Gastrocnemius medialis (tissue), 4 donors: ENCODE measurements around the gene COX10. TPM values are rescaled to one million over a fixed set of nuclear protein-coding genes. Genes with fewer than 3 reads are reported as not detected.
A peak's percentile ranks its signal among the peaks of the same experiment; 100 is the strongest.

Source experiments
- ATAC-seq, 2 donors: fragments of 150-250 bp; one replicate each; pipeline ENCODE4 v1.9.1; 2016
- DNase-seq, 2 donors: peaks; one replicate each; pipeline ENCODE4 v3.0.0-alpha.2; 2019
- H3K27ac ChIP-seq, 4 donors: fragments of 200-600 bp; sonication (generic); 1 replicate in 1 of 4; 2 replicates in 3 of 4; pipeline ENCODE4 v1.5.1; 2016 to 2018; ENCODE audit warnings: mild to moderate bottlenecking in 2 of 4, moderate library complexity in 1 of 4
- H3K27me3 ChIP-seq, 3 donors: fragments of 200-600 bp; sonication (generic) in 2 of 3; 1 replicate in 1 of 3; 2 replicates in 2 of 3; pipeline versions ENCODE4 v1.5.1 to v1.6.0; 2016 to 2019; ENCODE audit warnings: mild to moderate bottlenecking in 1 of 3, moderate library complexity in 1 of 3
- H3K36me3 ChIP-seq, 2 donors: fragments of 200-600 bp; sonication (generic) in 1 of 2; one replicate each; pipeline ENCODE4 v1.5.1; 2017 to 2018
- H3K4me1 ChIP-seq, 2 donors: fragments of 200-600 bp; sonication (generic) in 1 of 2; one replicate each; pipeline ENCODE4 v1.5.1; 2016 to 2017; ENCODE audit warnings: mild to moderate bottlenecking in 2 of 2
- H3K4me3 ChIP-seq, 4 donors: fragments of 200-600 bp; sonication (generic) in 3 of 4; 1 replicate in 1 of 4; 2 replicates in 3 of 4; pipeline ENCODE4 v1.5.1; 2016 to 2019; ENCODE audit warnings: mild to moderate bottlenecking in 2 of 4
- H3K9me3 ChIP-seq, 3 donors: fragments of 200-600 bp; sonication (generic) in 2 of 3; 1 replicate in 1 of 3; 2 replicates in 2 of 3; pipeline ENCODE4 v1.5.1; 2016 to 2019
- POLR2A ChIP-seq, 2 donors: fragments of 450-650 bp; IDR thresholded peaks; one replicate each; pipeline ENCODE4 v1.6.1; 2017; ENCODE audit warnings: antibody characterized with exemption in 2 of 2, mild to moderate bottlenecking in 2 of 2, moderate library complexity in 2 of 2
- in situ Hi-C, 4 donors: fragments of 200-750 bp; cut with MboI; loops; one replicate each; pipeline versions ENCODE4 v1.15.0 to v1.8.0; 2017; ENCODE audit warnings: low sequenced_read_pairs in 4 of 4
- intact Hi-C: fragments of 100-400 bp; cut with DNase I; formaldehyde crosslinking; loops from one replicate; pipeline ENCODE4 v1.15.1; 2023; ENCODE audit warnings: low total_unique reads
- total RNA-seq, 4 donors: library from RNA; depleted of rRNA; stranded (reverse); fragments of >200 nt; gene quantifications; one replicate each; pipeline versions ENCODE4 v1.1.0 to v1.2.3, GENCODE V29; 2016
- TF ChIP-seq, protein P1 (sequence below), 5 experiments: fragments of 450-650 bp in 3 of 5; fragments of 200-600 bp in 2 of 5; sonication (generic) in 2 of 5; IDR thresholded peaks in 4 of 5; conservative IDR thresholded peaks in 1 of 5; 1 replicate in 4 of 5; 2 replicates in 1 of 5; pipeline ENCODE4 v1.5.1; 2016 to 2019; ENCODE audit warnings: antibody characterized with exemption in 5 of 5, mild to moderate bottlenecking in 3 of 5, moderate library complexity in 3 of 5

The COX10 gene
- total RNA-seq, 4 donors from 2014 or later = 70.6 to 123 (median 87.3) TPM

DNA sequence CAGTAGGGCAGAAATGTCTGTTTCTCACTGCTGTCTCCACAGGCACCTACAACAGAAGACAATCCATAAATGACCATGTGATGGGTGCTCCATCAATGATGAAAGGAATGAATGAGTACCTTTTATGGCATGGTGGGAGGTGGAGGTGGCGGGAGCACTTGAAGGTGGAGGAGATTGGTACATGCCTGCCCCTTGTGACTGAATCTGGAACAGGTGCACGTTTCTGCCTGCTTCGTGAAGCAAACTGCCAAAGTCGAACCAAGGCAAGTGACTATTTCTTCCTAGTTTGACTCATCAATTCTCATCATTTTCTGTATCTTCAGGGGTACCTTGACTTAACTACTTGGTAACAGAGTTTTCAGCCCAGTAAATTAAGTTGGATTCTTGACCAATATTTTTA lies 141.9 kb downstream of the COX10 start:
- in situ Hi-C loops = no loop called here
- Histone ChIP-seq H3K4me1 (peaks cover 6 to 24% of the 10 kb centered on the region in 2 donors), H3K27ac (no peak overlapping the region), H3K4me3 (no peak overlapping the region), H3K9me3 (no peaks in the 10 kb centered on the region), H3K27me3 (no peaks in the 10 kb centered on the region), H3K36me3 (peaks cover 0 to 9% of the 10 kb centered on the region in 2 donors)
- ATAC-seq (no peak), DNase-seq (no peak)
- intact Hi-C loops = loop anchor here (10.0 kb wide), 1 partner anchor 616 kb away; no protein-coding TSS in a partner anchor
- TF ChIP-seq, protein P1, sequence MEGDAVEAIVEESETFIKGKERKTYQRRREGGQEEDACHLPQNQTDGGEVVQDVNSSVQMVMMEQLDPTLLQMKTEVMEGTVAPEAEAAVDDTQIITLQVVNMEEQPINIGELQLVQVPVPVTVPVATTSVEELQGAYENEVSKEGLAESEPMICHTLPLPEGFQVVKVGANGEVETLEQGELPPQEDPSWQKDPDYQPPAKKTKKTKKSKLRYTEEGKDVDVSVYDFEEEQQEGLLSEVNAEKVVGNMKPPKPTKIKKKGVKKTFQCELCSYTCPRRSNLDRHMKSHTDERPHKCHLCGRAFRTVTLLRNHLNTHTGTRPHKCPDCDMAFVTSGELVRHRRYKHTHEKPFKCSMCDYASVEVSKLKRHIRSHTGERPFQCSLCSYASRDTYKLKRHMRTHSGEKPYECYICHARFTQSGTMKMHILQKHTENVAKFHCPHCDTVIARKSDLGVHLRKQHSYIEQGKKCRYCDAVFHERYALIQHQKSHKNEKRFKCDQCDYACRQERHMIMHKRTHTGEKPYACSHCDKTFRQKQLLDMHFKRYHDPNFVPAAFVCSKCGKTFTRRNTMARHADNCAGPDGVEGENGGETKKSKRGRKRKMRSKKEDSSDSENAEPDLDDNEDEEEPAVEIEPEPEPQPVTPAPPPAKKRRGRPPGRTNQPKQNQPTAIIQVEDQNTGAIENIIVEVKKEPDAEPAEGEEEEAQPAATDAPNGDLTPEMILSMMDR (IDR thresholded peaks at IDR 0.05 in 4 of 5, conservative IDR thresholded peaks at IDR 0.05 in 1 of 5) = no peak
- no peak for TF ChIP-seq POLR2A (IDR thresholded peaks at IDR 0.05)

DNA sequence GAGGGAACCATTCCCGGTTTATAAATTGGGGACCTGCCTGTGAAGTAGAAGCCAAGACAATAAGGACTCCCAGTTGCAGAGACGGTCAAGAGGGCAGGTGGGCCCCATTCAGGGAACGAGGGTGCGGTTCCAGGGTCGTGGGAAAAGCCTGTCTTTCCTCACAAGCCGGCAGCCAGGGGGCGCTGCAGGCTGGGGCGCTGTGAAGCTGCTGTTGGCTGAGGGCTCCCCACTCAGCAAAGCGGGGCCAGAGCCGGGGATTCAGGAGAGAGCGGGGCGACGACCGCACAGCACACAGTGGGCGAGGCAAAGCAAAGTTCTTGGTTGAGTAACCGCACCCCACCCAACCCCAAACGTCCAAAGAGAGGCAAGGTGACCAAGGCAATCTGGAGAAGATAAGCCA lies 142.5 kb downstream of the COX10 start:
- in situ Hi-C loops = no loop called here
- ATAC-seq = no peak
- H3K36me3 ChIP-seq = peaks cover 0 to 9% of the 10 kb centered on the region in 2 donors

DNA sequence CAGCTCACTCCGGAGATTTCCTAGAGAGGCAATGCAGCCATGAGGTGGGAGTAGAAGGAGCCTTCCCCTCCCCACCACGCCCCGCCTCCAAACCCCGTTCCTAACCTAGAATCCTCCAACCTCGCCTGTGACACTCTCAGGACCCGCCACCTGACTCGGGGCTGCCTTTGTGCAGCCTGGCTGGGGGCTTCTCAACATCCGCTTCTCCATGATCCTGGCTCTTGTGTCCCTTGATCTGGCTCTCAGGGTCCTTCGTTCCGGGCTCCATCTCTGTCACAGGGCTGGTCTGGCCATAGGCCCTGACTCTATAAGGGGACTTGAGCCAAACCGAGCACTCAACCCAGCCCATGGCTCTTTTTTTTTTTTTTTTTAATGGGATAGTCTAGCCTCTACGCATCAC lies 143.1 kb downstream of the COX10 start:
- DNase-seq (no peak), ATAC-seq (no peak)
- Histone ChIP-seq H3K4me3 (no peak overlapping the region), H3K9me3 (no peaks in the 10 kb centered on the region), H3K27me3 (no peaks in the 10 kb centered on the region), H3K27ac (no peak overlapping the region), H3K36me3 (peaks cover 0 to 3% of the 10 kb centered on the region in 2 donors), H3K4me1 (peaks cover 0 to 16% of the 10 kb centered on the region in 2 donors)
- in situ Hi-C loops (no loop called here), intact Hi-C loops (loop anchor here (10.0 kb wide), 1 partner anchor 618 kb away; no protein-coding TSS in a partner anchor)
- TF ChIP-seq POLR2A (IDR thresholded peaks at IDR 0.05) = no peak
- TF ChIP-seq, protein P1 (IDR thresholded peaks at IDR 0.05 in 4 of 5, conservative IDR thresholded peaks at IDR 0.05 in 1 of 5) = no peak

More for the DNA sequence above, 142.5 kb downstream of the COX10 start:
- TF ChIP-seq POLR2A (IDR thresholded peaks at IDR 0.05) = no peak
- TF ChIP-seq, protein P1 (IDR thresholded peaks at IDR 0.05 in 4 of 5, conservative IDR thresholded peaks at IDR 0.05 in 1 of 5) = peak; percentile 12 to 63 (median 58)
- DNase-seq = no peak
- H3K27me3 ChIP-seq = no peaks in the 10 kb centered on the region
- no peak overlapping the region for H3K27ac ChIP-seq
- H3K4me3 ChIP-seq = no peak overlapping the region
- no peaks in the 10 kb centered on the region for H3K9me3 ChIP-seq
- H3K4me1 ChIP-seq = peaks cover under 1 to 19% of the 10 kb centered on the region in 2 donors
- intact Hi-C loops = loop anchor here (10.0 kb wide), 1 partner anchor 617 kb away; no protein-coding TSS in a partner anchor

DNA sequence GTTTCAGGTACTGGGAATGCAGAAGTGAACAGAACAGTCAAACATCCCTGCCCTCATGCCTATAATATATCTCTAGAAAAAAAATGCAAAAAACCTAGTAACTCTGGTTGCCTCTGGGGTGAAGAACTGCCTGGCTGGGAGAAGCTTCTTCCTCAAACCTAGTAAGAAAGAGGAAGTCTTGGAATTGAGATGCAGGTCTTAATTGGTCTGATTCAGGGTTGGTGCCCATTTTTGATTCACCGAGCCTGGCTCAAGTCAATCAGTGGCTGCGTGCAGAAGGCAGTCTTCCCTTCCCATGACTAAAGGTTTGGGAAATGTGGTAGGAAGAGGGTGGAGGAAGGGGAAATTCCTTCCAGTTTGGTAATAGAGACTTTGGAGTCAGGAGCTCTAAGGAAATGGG lies 145.0 kb downstream of the COX10 start:
- intact Hi-C loops = loop anchor here (10.0 kb wide), 1 partner anchor 619 kb away; no protein-coding TSS in a partner anchor
- TF ChIP-seq POLR2A (IDR thresholded peaks at IDR 0.05) = no peak
- TF ChIP-seq, protein P1 (IDR thresholded peaks at IDR 0.05 in 4 of 5, conservative IDR thresholded peaks at IDR 0.05 in 1 of 5) = no peak

DNA sequence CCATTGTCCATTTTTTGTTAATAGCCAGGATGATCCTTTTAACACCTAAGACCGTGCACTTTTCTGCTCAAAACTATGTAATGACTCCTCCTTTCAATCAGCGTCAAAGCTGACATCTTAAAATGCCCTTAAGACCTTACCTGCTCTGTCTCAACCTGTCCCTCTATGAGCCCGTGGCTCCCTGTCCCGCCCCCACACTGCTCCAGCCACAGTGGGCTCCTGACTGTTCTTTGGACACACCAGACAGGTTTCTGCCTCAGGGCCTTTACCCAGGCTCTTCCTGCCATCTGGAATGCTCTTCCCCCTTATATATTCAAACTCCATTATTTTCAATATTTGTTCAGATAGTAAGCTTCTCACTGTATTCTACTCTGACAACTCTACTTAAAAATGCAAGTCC lies 153.3 kb downstream of the COX10 start:
- intact Hi-C loops = no loop called here
- no peaks in the 10 kb centered on the region for H3K36me3 ChIP-seq
- DNase-seq (no peak), ATAC-seq (no peak)
- H3K27ac ChIP-seq = no peak overlapping the region
- TF ChIP-seq POLR2A (IDR thresholded peaks at IDR 0.05) = no peak
- TF ChIP-seq, protein P1 (IDR thresholded peaks at IDR 0.05 in 4 of 5, conservative IDR thresholded peaks at IDR 0.05 in 1 of 5) = no peak
- H3K9me3 ChIP-seq = no peaks in the 10 kb centered on the region
- in situ Hi-C loops = no loop called here
- H3K4me3 ChIP-seq = no peak overlapping the region
- no peaks in the 10 kb centered on the region for H3K4me1 ChIP-seq
- H3K27me3 ChIP-seq = no peaks in the 10 kb centered on the region

More for the DNA sequence above, 145.0 kb downstream of the COX10 start:
- in situ Hi-C loops = no loop called here
- Histone ChIP-seq H3K27ac (no peak overlapping the region), H3K4me1 (peaks cover 0 to 7% of the 10 kb centered on the region in 2 donors), H3K4me3 (no peak overlapping the region), H3K9me3 (no peaks in the 10 kb centered on the region), H3K36me3 (no peaks in the 10 kb centered on the region), H3K27me3 (no peaks in the 10 kb centered on the region)
- ATAC-seq (no peak), DNase-seq (no peak)
